Ovary (tissue), 3 donors: Measurements from ENCODE around the gene JPT2.
"Not testable (repeated sequence)": the region's sequence is repeated elsewhere in the genome, so short reads cannot be mapped to it uniquely, and the experiment has no call there.

Experiments used
- CTCF ChIP-seq, 3 donors: fragments of 450-650 bp in 2 of 3; fragments of 200-600 bp in 1 of 3; IDR thresholded peaks; one replicate each; pipeline versions ENCODE4 v1.5.1 to v1.8.0; 2016 to 2022; ENCODE audit warnings: antibody characterized with exemption in 3 of 3, mild to moderate bottlenecking in 1 of 3
- POLR2A ChIP-seq: fragments of 450-650 bp; IDR thresholded peaks from one replicate; pipeline ENCODE4 v1.6.1; 2017; ENCODE audit warnings: antibody characterized with exemption, mild to moderate bottlenecking, moderate library complexity
- donor health status: DM: no; HTN: no; CAD: no.

- not testable (repeated sequence) for TF ChIP-seq CTCF (IDR thresholded peaks at IDR 0.05); POLR2A
These were observed 27.2 kb downstream of the JPT2 start for GRCh38 chr16:1705324-1705687.
